Nucleus accumbens (tissue), 56 donors: ENCODE results near the gene ACTL10.

Source experiments
- DNase-seq, 56 donors: peaks; one replicate each; lab custom pipeline; 2025; lab: John Stamatoyannopoulos, UW

Gene ACTL10

GRCh38 chr20:33713865-33714367, 47.2 kb downstream of the ACTL10 start:
- no peak for DNase-seq

DNA sequence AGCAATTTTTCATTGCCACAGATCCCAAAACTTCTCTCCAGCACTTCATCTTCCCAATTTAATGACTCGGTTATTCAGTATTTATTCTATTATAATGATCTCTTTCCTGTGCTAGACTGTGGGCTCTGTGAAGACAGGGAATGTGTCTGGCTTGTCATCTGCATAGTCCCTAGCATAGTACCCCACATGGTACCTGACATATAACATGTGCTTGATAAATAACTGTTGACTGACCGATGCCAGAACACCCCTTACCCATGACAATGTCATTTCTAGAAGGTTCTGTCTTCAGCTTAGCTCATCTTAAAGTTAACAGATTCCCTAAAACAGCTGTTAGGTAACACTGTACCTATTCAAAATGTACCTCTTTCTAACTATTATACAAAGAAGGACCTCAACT, 49.8 kb downstream of the ACTL10 start:
- DNase-seq, result no peak
